CD4-positive, alpha-beta T cell (primary cell): ENCODE measurements around the gene PKD1L1. TPM values are rescaled to one million over a fixed set of nuclear protein-coding genes. Genes with fewer than 3 reads are reported as not detected.
A peak's percentile ranks its signal among the peaks of the same experiment; 100 is the strongest.

Experiments
- ATAC-seq: fragments of 200-7000 bp; cut with Tn5 transposase; one replicate; pipeline ENCODE4 v1.10.0; 2022; ENCODE audit warnings: mild to moderate bottlenecking; ENCODE audit not compliant: poor library complexity
- CTCF ChIA-PET: fragments of 350-600 bp; sonication (Branson Sonifier 250); formaldehyde crosslinking; loops from one replicate; lab custom pipeline; 2021; ENCODE audit warnings: antibody characterized with exemption, inconsistent platforms; lab: Charles Lee
- POLR2A ChIA-PET: fragments of 350-600 bp; sonication (Branson Sonifier 250); formaldehyde crosslinking; loops from one replicate; lab custom pipeline; 2021; ENCODE audit warnings: antibody characterized with exemption, inconsistent platforms; lab: Charles Lee
- DNase-seq, 14 experiments: peaks; one replicate each; pipeline ENCODE4 v3.0.0-alpha.2; 2013 to 2020; ENCODE audit warnings: mixed read lengths in 2 of 14
- H3K27ac ChIP-seq, 2 donors: one replicate each; pipeline versions ENCODE4 v1.5.1 to v1.7.0; 2013; ENCODE audit warnings: low read length in 2 of 2, low read depth in 1 of 2, mild to moderate bottlenecking in 1 of 2
- H3K27me3 ChIP-seq, 2 experiments: 1 replicate in 1 of 2; 2 replicates in 1 of 2; pipeline versions ENCODE4 v1.6.1 to v1.7.0; 2013; ENCODE audit warnings: low read length in 2 of 2, control low read depth in 1 of 2, mild to moderate bottlenecking in 1 of 2, moderate library complexity in 1 of 2; ENCODE audit not compliant: insufficient read depth in 2 of 2, control insufficient read depth in 1 of 2
- H3K36me3 ChIP-seq: one replicate; pipeline ENCODE4 v1.6.1; 2013; ENCODE audit warnings: low read length, control low read depth; ENCODE audit not compliant: insufficient read depth
- H3K4me1 ChIP-seq: one replicate; pipeline ENCODE4 v1.6.1; 2013; ENCODE audit warnings: low read length, control low read depth; ENCODE audit not compliant: insufficient read depth
- H3K4me3 ChIP-seq: one replicate; pipeline ENCODE4 v1.5.1; 2013; ENCODE audit warnings: mild to moderate bottlenecking, low read length, moderate library complexity
- H3K9me3 ChIP-seq, 2 experiments: 1 replicate in 1 of 2; 2 replicates in 1 of 2; pipeline versions ENCODE4 v1.6.1 to v1.7.0; 2013; ENCODE audit warnings: low read length in 2 of 2, mild to moderate bottlenecking in 2 of 2, control low read depth in 1 of 2, moderate library complexity in 1 of 2; ENCODE audit not compliant: control insufficient read depth in 1 of 2, insufficient read depth in 1 of 2
- H3K27ac Mint-ChIP-seq: one replicate; pipeline ENCODE4 v1.8.0; 2020; ENCODE audit warnings: mixed read lengths
- H3K27me3 Mint-ChIP-seq: one replicate; pipeline ENCODE4 v1.8.0; 2021; ENCODE audit warnings: mixed read lengths
- H3K36me3 Mint-ChIP-seq: one replicate; pipeline ENCODE4 v1.8.0; 2021; ENCODE audit warnings: low read depth, mixed read lengths
- H3K4me1 Mint-ChIP-seq: one replicate; pipeline ENCODE4 v1.8.0; 2021; ENCODE audit warnings: low read depth, mixed read lengths
- H3K4me3 Mint-ChIP-seq: one replicate; pipeline ENCODE4 v1.8.0; 2020; ENCODE audit warnings: mild to moderate bottlenecking, mixed read lengths
- H3K9me3 Mint-ChIP-seq: one replicate; pipeline ENCODE4 v1.8.0; 2020; ENCODE audit warnings: mixed read lengths
- intact Hi-C, 2 experiments: fragments of 100-400 bp; cut with DNase I in 1 of 2; cut with micrococcal nuclease in 1 of 2; formaldehyde crosslinking; loops; one replicate each; pipeline versions ENCODE4 v1.15.1 to v1.9.0; 2023 to 2025; cut with DNase I, micrococcal nuclease
- total RNA-seq, 174 experiments: library from RNA in 2 of 174; stranded (reverse) in 2 of 174; gene quantifications; one replicate each; pipeline ENCODE4 v1.2.3 and lab custom pipeline; 2021 to 2026
- TF ChIP-seq, protein P1 (sequence below): fragments of 200-600 bp; IDR thresholded peaks from one replicate; pipeline ENCODE4 v1.8.0; 2022; ENCODE audit warnings: antibody characterized with exemption, mild to moderate bottlenecking

Gene PKD1L1
- total RNA-seq, 2 experiments from 2014 or later, result 0.20 to 0.25 TPM

DNA sequence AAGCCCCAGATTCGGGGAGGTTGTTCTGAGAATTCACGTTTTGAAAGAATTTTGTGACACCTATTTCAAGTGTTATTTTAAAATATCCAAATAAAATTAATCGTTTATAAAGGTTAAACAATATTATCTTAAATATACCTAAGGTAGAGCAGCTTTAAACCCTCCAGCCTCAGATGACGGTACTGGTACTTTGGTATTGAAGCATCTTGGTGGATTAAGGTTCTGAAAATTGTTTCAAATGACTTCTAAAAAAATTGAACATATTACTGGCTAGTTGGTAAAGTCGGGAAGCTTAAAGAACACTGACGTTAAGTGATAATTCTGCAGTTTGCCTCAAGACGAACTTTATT, 31.5 kb upstream of the PKD1L1 start:
- Mint-ChIP-seq H3K27ac (peak overlapping the region; percentile 92), H3K4me3 (peak overlapping the region; percentile 92), H3K4me1 (peaks cover 31% of the 10 kb centered on the region), H3K36me3 (peaks cover 43% of the 10 kb centered on the region), H3K27me3 (no peaks in the 10 kb centered on the region), H3K9me3 (no peaks in the 10 kb centered on the region)
- H3K27ac ChIP-seq, result peak overlapping the region in 1 of 2 donors; percentile 95
- ATAC-seq, result no peak
- H3K9me3 ChIP-seq, result no peaks in the 10 kb centered on the region
- POLR2A ChIA-PET, result interaction anchor here (0.6 to 1.4 kb wide), 3 partner anchors 12 to 109 kb away, joined by 3 to 7 read pairs (median 6); partner anchors contain the start of gene UPP1
- DNase-seq, result no peak
- H3K4me3 ChIP-seq, result peak overlapping the region; percentile 83
- TF ChIP-seq, protein P1, sequence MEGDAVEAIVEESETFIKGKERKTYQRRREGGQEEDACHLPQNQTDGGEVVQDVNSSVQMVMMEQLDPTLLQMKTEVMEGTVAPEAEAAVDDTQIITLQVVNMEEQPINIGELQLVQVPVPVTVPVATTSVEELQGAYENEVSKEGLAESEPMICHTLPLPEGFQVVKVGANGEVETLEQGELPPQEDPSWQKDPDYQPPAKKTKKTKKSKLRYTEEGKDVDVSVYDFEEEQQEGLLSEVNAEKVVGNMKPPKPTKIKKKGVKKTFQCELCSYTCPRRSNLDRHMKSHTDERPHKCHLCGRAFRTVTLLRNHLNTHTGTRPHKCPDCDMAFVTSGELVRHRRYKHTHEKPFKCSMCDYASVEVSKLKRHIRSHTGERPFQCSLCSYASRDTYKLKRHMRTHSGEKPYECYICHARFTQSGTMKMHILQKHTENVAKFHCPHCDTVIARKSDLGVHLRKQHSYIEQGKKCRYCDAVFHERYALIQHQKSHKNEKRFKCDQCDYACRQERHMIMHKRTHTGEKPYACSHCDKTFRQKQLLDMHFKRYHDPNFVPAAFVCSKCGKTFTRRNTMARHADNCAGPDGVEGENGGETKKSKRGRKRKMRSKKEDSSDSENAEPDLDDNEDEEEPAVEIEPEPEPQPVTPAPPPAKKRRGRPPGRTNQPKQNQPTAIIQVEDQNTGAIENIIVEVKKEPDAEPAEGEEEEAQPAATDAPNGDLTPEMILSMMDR, result no peak
- no peaks in the 10 kb centered on the region for H3K27me3 ChIP-seq
- intact Hi-C loops, result loop anchor here in 1 of 2 experiments (1.0 to 5.0 kb wide), 2 partner anchors 107 to 130 kb away; partner anchors contain the start of gene UPP1
- peaks cover 22% of the 10 kb centered on the region for H3K4me1 ChIP-seq
- H3K36me3 ChIP-seq, result peaks cover 31% of the 10 kb centered on the region
- CTCF ChIA-PET, result interaction anchor here (0.8 to 1.2 kb wide), 2 partner anchors 12 kb away, joined by 3 to 4 read pairs; no protein-coding TSS in a partner anchor

DNA sequence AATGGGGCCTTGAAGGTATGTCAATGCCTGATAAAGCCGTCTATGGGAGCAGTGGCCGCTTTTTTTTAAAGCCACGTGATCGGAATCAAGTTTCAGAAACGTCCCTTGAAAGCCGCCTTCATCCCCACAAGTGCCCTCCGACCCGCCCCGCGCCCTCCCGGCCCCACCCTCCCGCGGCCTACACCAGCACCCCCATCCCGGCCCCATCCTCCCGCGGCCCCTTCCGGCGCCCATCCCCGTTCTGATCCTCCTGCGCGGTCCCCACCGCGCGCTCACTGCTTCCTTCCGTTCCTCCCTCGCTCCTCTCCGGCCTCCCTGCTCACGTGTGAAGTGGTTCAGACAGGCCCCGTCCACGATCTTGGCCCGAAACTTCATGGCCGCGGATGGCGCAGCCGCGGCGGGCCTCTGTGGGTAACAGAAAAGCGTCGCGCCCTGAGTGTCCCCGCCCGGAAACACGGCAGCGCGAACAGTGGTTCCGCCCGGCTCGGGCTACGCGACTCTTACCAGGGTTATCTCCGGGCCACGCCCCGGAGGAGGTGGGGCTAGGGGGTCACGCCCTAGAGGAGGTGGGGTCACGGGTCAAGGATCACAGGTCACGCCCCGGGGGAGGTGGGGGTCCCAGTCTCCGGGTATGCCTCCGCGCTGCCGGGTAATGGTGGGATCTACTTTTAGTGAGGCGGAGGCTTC, 31.0 kb upstream of the PKD1L1 start, which contains the start of gene HUS1:
TSS of gene HUS1 (minus strand) at position 471 of the 687 bp plus-strand sequence. CDS start at position 375, 96 bp downstream.
- H3K27ac Mint-ChIP-seq, result peak within 1 kb of the TSS; percentile 92
- peak within 1 kb of the TSS; percentile 83 for H3K4me3 ChIP-seq
- no peaks in the 10 kb centered on the region for H3K27me3 ChIP-seq
- H3K36me3 ChIP-seq, result peaks cover 37% of the 10 kb centered on the region
- H3K9me3 Mint-ChIP-seq, result no peaks in the 10 kb centered on the region
- H3K36me3 Mint-ChIP-seq, result peaks cover 49% of the 10 kb centered on the region
- TF ChIP-seq, protein P1, result no peak
- ATAC-seq (peak; percentile 98), DNase-seq (peak; percentile 85 to 96 (median 92))
- no peaks in the 10 kb centered on the region for H3K27me3 Mint-ChIP-seq
- H3K4me1 ChIP-seq, result peaks cover 22% of the 10 kb centered on the region
- CTCF ChIA-PET, result interaction anchor here (0.8 to 2.1 kb wide), 4 partner anchors 12 to 131 kb away, joined by 3 to 12 read pairs (median 6); no protein-coding TSS in a partner anchor
- peak within 1 kb of the TSS; percentile 92 for H3K4me3 Mint-ChIP-seq
- intact Hi-C loops, result loop anchor here in 1 of 2 experiments (1.0 to 5.0 kb wide), 2 partner anchors 108 to 131 kb away; partner anchors contain the start of gene UPP1
- H3K9me3 ChIP-seq, result no peaks in the 10 kb centered on the region
- POLR2A ChIA-PET, result interaction anchor here (0.6 to 1.4 kb wide), 4 partner anchors 12 to 110 kb away, joined by 3 to 7 read pairs (median 6); partner anchors contain the start of gene UPP1
- H3K4me1 Mint-ChIP-seq, result peaks cover 36% of the 10 kb centered on the region
- H3K27ac ChIP-seq, result peak within 1 kb of the TSS; percentile 82 to 95

DNA sequence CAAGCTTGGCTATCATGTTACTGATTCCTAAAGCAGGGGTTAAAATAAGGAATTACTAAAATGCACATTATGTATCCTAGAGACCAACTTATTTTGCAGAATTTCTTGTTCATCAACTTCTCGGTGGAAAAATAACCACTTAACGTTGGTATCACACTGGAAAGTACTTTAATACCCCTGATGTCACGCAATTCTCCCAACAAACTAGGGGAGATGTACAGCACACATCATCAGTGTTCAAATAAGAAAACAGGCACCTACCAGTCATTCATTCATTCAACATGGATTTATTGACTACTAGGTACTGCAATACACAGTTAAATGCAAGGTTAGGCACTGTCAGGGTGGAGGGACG, 30.5 kb upstream of the PKD1L1 start:
- H3K9me3 Mint-ChIP-seq, result no peaks in the 10 kb centered on the region
- peak overlapping the region in 1 of 2 donors; percentile 95 for H3K27ac ChIP-seq
- no peaks in the 10 kb centered on the region for H3K27me3 Mint-ChIP-seq
- H3K4me3 Mint-ChIP-seq, result peak overlapping the region; percentile 92
- H3K4me1 Mint-ChIP-seq, result peaks cover 39% of the 10 kb centered on the region
- TF ChIP-seq, protein P1, result no peak
- ChIA-PET CTCF (interaction anchor here (1.2 to 2.1 kb wide), 3 partner anchors 10 to 132 kb away, joined by 7 to 12 read pairs (median 9); no protein-coding TSS in a partner anchor), POLR2A (interaction anchor here (1.2 to 1.7 kb wide), 2 partner anchors 13 to 110 kb away, joined by 6 to 7 read pairs; partner anchors contain the start of gene UPP1)
- H3K27me3 ChIP-seq, result no peaks in the 10 kb centered on the region
- peaks cover 22% of the 10 kb centered on the region for H3K4me1 ChIP-seq
- ATAC-seq, result no peak
- no peaks in the 10 kb centered on the region for H3K9me3 ChIP-seq
- DNase-seq, result no peak
- peaks cover 54% of the 10 kb centered on the region for H3K36me3 Mint-ChIP-seq
- intact Hi-C loops, result loop anchor here in 1 of 2 experiments (1.0 to 5.0 kb wide), 2 partner anchors 109 to 132 kb away; partner anchors contain the start of gene UPP1
- H3K36me3 ChIP-seq, result peaks cover 42% of the 10 kb centered on the region
- H3K27ac Mint-ChIP-seq, result peak overlapping the region; percentile 92
- H3K4me3 ChIP-seq, result peak overlapping the region; percentile 83
